NCI-H1417 treated with DMSO at 0.1 percent for 48 hours (cell line): ENCODE data around the gene GOLPH3.
"Not testable (repeated sequence)": the region's sequence is repeated elsewhere in the genome, so short reads cannot be mapped to it uniquely, and the experiment has no call there.

Experiments
- DNase-seq: peaks from one replicate; lab custom pipeline; 2025; lab: John Stamatoyannopoulos, UW

The GOLPH3 gene

DNA sequence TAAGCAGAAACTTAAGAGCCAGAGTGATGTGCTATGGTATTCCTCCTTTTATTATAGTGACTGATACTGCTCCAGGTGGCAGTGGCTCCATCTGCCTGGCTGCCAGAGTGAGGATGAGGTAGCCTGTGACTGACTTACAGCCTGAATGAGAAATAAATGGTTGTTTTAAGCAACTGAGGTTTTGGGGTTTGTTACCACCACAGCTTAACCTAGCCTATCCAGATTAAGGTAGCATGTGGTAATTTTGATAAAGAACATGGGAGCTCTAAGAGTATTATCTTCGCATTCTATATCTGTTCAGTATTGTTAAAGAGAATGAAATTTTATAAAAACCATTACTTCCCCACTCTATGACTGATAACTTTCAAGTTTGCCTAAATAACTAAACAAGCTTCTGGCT, 39.0 kb downstream of the GOLPH3 start:
- DNase-seq, result no peak

DNA sequence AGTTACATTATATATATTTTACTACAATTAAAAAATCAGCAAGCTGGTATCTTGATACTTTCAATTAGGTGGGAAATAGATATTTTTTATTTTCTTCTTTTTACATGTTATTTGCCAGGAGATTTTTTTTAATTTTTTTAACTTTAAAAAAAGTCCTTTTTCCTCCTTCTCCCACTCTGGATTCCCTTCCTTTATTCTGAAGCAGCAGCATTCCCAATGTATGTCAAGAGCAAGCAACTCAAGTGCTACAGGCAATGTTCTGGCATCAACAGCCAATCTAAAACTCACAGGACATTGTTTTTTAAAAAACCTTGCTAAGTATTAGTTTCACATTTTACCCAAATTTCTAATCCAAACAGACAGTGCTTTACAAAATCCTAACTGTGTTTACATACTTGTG, 41.4 kb downstream of the GOLPH3 start:
- DNase-seq, result no peak

DNA sequence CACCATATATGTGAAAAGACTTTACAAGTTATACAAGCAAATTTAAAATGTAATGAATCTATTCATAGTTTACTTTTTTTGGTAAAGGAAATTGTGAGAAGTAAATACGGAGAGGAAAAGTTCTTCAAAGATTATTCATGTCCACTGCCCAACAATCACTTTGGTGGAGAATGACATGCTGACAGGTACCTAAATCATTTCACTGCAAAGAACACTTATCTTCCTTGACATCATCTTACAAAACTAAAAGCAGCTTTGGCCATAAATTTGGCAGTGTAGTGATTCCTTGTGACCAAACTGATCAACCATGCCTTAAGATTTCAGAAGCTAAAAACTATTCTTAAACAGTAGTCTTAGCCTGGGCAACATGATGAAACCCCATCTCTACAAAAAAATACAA, 42.5 kb downstream of the GOLPH3 start:
- no peak for DNase-seq

DNA sequence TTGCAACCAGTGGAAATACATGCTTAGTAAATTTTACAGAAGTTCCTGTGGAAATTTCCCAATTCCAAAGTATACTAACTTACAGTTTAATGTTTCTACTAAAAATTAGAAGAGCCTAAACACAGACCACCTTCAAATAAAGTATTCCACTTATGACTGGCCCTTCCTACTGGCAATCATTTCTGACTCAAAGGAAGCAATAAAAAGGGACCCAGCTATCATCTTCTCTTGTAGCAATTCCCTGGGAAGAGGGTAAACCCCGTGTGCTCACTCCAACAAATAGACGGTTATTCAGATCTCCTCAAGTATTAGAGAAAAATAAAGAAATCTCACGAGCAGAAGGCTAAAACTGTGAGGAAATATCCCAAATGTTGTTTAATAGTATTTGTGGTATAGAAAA, 43.3 kb downstream of the GOLPH3 start:
- DNase-seq, result no peak

DNA sequence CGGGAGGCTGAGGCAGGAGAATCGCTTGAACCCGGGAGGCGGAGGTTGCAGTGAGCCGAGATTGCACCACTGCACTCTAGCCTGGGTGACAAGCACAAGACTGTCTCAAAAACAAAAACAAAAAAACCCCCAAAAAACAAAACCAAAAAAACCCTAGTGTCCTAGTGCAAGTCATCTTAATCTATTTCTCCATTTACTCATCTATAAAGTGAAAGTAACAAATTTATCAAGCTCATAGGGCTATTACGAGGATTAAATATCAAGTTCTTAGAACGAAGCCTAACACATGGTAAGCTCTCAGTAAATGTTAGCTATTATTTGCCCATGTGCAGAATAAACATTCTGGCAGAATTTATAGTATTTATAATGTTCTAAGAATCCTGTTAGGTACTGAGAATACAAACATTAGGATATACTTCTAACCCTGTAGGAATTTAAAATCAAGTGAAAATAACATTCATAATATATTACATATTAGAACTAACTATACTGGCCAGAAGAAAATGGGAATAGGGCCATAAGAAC, 45.0 kb downstream of the GOLPH3 start:
- no peak for DNase-seq

DNA sequence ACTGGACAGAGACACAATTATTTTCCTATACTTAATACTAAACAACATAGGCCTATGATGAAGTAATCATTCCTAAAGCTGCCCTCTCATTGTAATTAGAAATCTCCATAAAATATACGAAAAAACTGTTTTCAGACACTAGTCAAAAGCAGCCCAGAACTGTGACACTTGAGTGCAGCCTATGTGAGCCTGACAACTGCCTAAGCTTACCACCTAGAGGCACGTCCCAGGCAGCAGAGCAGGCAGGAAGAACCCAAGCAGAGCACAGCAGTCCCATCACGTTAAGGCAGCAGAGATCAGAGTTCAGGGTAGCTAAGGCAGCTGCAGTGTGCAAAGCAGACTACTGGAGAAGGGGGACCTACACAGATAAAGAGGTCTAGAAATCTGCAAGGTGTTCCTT, 46.4 kb downstream of the GOLPH3 start:
- DNase-seq, result no peak

DNA sequence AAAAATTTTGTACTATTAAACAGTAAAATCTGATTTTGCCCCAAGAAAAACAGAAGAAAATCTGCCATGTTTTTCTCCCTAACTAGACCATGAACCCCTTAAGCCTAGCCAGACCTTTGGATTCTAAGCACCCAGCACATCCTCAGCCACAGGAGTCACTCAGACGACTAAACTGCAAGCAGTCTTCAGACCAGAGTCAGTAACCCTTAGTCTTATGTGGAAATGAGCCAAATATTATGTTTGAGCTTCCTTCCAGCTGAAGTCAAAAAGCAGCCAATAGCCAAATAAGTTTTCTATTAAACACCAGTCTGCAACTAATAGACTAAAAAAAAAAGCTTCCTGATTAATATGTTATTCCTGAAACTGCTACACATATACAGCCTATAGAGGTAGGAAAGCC, 47.4 kb downstream of the GOLPH3 start:
- no peak for DNase-seq

DNA sequence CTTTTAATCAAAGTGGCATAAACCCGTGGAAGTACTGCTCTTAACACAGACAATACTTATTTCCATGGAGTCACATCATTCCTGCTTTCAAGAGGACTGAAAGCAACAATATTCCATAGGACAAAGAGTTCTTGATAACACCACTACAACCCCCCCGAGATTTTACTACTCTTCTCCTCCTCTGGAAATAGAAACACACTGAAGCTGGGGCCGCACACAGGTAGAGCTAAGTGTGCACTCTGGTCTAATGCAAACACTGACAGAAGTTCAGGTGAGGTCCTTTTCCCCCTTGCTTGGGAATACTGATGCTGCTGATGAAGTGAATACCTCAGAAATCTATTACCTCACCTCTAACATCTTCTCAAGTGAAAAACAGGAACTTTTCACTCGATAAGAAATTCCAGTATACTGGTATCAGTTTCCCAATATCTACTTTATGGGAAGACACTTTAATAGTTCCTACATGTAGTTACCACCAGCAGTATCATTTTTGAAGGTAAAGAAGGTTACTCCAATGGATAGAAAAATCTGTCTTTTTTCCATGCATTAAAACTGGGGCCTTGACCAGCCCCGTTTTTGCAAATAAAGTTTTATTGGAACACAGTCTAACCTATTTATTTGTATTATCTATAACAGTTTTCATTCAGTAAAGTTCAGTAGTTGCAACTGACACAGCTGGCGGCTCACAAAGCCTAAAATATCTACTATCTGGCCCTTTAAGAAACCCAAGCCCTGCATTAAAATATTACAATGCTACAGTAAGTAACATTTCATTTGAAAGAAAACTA, 50.0 kb downstream of the GOLPH3 start:
- DNase-seq, result no peak

DNA sequence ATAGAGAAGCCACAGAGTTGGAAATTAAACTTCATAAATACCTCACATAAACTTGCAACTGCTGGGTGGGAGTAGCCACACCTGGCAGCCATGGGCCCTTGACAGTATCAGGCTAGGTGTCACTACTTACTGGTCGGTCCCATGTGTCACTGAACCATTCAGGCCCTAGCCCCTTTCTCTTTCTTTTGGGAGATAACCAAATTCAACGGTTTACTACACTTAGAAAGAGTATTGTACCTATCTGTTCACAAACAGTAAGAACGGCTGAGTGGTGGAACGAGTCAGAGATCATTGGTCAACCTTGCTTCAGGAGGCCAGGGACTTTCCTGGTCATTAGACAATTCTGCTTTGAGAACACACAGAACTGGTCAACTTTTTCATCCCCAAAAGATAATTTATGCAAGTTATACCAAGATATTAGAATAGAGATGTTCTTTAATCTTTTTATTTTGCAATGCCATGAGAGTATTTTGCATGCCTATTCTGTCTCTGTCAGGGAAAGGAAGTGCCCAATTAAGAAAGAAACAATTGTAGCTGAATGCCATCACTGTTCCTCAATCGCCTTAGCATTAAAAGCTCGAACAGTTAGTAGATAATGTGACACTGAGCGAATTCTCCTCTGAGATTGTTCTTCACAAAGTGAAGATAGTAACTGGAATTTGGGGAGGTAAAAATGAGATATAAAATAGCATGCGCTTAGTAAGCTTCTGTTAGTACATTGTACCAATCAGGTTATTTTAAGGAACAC, 50.9 kb downstream of the GOLPH3 start:
- no peak for DNase-seq

DNA sequence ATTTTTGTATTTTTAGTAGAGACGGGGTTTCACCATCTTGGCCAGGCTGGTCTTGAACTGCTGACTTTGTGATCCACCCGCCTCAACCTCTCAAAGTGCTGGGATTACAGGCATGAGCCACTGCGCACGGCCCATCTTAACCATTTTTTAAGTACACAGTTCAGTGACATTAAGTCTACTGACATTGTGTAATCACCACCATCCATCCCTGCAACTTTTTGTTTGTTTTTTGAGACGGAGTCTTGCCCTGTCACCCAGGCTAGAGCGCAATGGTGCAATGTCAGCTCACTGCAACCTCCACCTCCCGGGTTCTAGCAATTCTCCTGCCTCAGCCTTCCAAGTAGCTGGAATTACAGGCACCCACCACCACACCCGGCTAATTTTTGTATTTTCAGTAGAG, 55.2 kb downstream of the GOLPH3 start:
- not testable (repeated sequence) for DNase-seq

DNA sequence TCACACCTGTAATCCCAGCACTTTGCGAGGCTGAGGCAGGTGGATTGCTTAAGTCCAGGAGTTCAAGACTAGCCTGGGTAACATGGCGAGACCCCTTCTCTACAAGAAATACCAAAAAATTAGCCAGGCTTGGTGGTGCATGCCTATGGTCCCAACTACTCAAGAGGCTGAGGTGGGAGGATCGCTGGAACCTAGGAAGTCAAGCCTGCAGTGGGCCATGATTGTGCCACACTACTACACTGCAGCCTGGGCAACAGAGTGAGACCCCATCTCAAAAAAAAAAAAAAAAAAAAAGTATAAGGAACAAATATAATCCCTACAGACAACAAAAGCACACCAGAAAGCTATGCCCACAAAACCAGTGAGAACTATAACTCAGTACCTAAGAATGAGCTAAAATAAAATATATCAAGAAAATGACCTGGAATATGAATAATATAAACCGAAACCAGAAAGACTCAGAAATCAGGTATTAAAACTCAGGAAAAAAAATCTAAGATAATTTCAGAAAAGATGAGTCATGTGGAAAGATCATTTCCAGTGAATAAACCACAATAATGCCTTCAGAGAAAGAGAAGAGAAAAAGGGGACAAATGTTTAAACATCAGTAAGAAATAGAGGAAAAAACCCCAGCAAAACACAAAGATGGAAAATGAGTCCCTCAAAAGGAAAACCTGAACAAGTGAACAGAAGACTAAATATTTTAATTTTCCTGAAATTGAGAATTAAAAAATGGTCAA, 57.4 kb downstream of the GOLPH3 start:
- no peak for DNase-seq

DNA sequence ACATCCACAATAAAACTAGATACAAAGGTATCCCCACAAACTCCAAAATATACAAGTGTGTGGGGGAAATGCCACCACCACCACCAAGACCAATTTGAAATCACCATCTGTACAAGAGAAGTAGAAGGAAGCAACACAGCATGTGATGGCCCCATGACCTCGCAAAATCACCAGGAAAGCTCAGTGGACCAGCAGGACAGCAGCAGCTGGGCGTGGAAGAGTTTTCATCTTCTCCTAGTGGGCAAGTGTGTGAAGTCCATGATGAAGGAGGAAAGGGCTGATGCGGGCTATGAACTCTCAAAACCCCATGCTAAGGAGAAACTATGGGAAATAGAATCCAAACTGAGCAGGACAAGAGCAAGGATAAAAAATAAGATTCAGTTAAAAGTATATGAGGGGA, 58.1 kb downstream of the GOLPH3 start:
- DNase-seq, result no peak

DNA sequence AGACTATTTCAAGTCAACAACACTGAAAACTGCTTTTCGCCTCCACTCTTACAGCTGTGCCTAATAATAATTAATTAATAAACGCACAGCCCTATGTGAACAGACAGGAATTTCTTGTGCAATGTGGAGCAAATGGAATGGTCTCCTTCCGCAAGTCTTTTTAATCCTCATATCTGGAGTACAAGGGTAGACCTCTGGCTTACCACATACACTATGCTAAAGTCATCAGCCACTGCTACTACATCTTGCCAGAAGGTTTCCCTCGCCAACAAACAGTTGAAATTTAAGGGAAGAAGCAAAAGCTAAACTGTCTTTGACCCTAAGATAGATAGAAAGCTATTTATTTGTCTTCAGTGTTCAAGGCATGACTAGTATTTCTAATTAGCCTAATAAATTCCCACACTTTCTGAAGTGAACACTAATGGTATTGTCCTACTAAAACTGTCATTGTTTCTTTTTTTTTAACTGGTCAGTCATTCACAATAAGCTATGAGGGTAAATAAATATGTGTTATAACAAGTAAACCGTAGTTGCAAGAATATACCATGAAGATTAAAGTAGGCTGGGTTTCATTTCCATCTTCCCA, 63.9 kb downstream of the GOLPH3 start:
- DNase-seq, result no peak

DNA sequence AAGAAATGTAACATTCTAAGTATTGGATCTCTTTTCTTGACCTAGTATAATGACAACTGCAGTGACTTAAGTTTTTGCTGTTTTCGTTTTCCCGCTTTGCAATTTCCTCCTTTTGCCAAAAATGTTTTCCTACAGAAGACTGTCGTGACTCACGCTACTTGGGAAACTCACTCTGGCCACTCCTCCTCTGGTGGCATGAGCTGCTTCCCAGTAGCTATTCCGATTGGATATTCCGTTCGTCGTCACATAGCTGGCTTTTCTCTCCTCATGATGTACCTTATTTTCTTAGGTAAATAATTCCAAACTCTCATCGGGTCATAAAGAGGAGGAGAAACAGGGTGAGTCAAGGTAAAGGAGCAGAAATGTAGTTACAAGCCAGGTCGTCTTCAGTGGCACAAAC, 64.9 kb downstream of the GOLPH3 start:
- no peak for DNase-seq

DNA sequence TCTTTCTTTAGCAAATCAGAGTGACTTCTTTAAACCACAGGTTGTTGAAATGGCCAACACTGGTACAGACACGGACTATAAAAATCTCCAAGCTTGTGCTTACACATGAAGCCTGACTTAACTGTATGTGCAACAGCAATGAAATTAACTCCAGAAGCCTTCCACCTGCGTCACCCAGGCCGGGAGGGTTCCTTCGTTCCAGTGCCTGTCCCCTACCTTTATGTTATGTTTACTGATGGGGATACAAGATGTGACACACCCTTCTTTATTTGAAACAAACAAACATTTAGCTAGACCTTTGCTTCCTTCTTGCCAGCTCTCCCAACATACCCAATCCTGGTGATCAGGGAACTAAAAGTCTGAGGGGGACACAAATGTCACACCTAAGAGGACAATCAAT, 66.0 kb downstream of the GOLPH3 start:
- no peak for DNase-seq

DNA sequence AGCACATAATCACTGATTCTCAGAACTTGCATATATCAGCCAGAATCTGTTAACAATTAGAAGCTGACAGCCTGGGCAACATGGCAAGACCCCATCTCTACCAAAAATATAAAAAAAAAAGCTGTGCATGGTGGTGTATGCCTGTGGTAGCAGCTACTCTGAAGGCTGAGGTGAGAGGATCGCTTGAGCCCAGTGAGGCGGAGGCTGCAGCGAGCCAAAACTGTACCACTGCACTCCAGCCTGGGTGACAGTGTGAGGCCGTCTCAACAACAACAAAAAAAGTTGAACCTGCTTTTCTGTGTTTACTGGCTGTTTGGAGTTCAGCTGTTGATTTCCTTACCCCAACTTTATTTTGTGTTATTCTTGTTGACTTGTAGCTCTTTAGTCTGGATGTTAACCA, 66.8 kb downstream of the GOLPH3 start:
- no peak for DNase-seq

DNA sequence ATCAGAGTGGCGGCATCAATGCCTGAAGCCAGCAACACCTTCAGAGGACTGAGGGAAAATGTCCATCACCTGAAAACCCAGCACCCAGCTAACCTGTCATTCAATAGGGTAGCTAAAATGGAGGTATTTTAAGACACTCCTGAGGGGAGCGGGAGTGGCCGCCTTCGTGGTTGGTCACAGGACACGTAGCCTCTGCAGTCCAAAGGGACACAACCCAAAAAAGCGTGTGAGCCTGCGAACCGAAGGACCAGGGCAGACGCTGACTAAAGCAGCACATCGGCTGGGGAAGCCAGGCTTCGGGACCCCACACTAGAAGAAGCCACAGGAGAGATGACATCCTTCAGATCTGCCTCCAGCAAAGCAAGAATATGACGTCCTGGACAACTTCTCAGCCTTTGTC, 70.6 kb downstream of the GOLPH3 start:
- DNase-seq, result no peak

DNA sequence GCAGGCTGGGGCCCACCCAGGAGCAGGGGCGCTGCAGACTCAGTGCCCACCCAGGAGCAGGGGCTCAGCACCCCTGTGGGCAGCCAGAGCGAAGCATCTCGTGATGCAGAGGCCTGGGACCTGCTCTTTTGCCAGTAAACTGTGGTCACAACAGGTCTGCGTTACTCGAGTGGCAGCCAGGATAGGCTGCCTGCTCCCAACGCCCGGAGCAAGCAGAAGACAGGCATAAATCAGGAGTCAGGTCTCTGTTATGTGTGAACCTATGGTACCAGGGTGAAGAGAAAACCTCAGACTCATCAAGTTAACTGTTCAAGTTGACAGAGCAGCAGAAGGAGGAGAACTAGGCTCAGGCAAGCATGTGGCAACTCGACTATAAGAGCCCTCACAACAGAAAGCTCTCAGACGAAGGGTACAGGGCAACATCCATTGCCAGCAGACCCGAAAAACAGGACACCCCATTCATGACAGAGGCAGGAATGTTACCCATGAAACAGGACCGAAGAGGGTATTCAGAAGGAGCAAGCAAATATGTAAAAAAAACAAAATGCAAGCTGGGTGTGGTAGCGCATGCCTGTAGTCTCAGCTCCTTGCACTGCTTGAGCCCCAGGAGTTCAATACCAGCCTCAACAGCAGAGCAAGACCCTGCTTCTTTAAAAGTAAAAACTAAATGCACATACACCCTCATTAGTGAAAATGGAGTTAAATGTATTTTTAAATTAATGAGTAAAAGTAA, 71.7 kb downstream of the GOLPH3 start:
- no peak for DNase-seq

DNA sequence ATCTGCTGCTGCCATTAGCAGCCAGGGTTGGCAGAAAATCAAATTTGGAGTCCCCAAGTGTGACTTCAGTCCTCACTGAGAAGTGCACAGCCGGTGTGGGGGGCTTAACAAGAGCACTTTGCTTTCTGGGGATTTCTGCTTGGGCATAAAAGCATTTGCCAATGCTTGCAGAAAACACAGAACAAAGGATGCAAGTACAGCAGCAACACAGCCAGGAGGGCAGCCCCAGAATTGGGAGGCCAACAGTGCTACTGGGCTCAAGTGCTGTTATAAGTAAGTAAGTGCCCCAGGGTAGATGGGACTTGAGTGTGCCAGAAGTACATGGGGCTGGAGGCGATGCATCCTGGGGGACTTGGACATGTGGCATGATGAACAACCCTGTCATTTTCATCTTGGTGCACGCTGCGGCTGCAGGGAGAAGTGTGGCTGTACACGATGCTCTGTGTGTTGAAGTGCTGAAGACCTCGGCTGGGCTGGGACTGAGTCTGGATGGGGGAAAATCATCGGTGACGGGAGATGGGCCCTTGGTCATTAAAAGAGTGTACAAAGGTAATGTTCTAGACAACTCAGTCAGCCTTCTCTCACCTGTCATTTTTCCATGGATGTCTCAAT, 73.3 kb downstream of the GOLPH3 start:
- no peak for DNase-seq

DNA sequence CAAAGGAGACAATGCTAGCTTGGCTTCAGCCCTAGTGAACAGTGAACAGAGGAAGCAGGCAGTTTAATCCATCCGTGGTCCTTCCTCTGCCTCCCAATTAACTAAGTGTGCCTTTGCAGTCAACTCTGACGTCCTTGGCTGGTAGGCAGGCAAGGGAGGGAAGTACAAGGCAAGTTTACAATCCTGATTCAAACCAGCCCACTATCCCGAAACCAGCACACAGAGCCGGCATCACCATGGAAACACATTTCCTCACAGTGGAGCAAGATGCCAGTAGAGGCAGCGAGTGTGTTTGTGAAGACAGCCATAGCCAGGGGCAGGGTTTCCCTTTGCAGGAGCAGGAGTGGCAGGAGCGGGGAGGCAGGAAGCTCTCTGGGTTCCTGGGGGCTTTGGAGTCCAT, 73.9 kb downstream of the GOLPH3 start:
- DNase-seq, result no peak

DNA sequence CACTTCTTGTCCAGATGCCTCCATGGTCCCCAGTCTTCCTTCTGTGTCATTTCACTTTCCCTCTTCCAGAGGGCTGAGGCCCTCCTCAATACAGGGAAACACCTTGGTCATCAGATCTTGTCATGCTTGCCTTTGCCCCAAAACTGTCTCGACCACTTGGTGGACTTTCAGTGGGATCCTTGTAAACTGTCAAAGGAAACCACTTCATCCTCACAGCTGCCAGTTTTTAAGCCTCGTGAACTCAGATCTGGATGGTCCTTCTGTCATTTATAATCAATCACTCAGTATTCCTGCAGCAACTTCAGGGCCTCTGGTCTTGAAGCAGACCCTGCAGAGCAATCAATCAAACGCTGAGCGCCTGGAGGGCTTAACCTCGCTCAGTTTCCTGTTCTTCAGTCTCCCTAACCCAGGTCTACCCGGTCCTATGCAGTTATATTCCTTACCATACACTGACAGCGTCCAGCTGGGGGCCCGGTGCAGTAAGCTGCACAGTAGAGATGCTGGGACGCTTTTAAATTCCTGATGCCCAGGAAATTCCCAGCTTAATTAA, 74.6 kb downstream of the GOLPH3 start:
- no peak for DNase-seq
